Left lobe of liver (tissue), 2 donors: ENCODE data around the gene HOXC13. TPM values are rescaled to one million over a fixed set of nuclear protein-coding genes. Genes with fewer than 3 reads are reported as not detected.
A peak's percentile ranks its signal among the peaks of the same experiment; 100 is the strongest.

ENCODE experiments used
- ATAC-seq: fragments of 200-7000 bp; cut with Tn5 transposase; one replicate; pipeline ENCODE4 v1.9.1; 2020; ENCODE audit warnings: mild to moderate bottlenecking, moderate library complexity
- DNase-seq: peaks from one replicate; pipeline ENCODE4 v3.0.0-alpha.2; 2020; ENCODE audit warnings: low spot score
- total RNA-seq: library from RNA; stranded (reverse); gene quantifications from one replicate; pipeline ENCODE4 v1.2.1, GENCODE V29; 2021
- donor health status: DM: no; HTN: no; CAD: no; lungs with moderate emphysema.
- donor health status: DM: no; HTN: yes; CAD: no.

The HOXC13 gene
- total RNA-seq, 1 donor from 2014 or later, result not detected

DNA sequence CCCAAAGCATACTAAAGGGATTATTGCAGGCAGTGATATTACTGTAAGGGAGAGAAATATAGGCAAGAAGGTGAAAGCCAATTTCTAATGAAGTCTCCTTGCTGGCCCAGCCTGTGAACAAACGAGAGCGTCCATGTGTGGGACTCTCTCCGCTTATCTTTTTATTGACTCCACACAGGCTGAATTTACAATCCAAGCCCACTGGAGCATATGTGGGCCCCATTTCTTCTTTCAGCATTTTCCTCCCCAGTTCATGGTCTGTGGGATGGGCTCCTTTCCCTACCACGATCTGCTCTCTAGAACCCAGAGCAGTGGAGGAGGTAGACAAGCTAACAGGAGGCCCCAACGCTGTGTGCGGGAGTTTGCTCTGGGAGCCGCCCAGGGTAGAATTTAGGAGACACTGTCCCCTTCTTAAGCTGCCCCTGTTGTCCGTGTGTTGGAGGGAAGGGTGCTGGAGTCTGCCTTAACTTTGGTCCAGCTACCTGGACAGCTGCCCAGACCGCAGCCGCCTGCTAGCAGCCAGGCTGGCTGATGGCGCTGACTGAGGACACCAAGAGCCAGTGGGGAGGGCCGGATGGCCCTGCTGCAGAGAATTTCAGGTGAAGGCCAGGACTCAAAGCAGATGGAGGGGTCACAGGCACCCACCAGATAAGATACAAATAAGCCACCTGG lies 31.1 kb downstream of the HOXC13 start:
- ATAC-seq (peak; percentile 46), DNase-seq (no peak)

DNA sequence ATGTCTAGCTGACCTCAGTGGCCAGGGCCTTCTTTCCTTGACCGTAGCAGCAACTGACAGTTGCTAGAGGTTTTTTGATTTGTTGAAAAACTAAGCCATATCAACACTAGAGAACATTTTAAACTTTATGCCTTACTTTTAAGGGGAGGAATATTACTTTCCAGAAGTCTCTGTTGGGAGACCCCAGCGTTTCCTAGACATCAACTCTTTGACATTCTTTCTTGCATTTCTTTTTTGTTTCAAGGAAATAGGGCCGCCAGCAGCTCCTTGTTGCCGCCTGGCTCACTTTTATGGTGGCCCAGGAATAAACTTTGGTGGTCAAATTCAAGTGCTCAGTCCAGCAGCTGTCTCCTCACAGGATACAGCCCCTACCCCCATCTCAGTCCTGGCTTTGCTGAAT lies 31.8 kb downstream of the HOXC13 start:
- ATAC-seq (no peak), DNase-seq (no peak)

DNA sequence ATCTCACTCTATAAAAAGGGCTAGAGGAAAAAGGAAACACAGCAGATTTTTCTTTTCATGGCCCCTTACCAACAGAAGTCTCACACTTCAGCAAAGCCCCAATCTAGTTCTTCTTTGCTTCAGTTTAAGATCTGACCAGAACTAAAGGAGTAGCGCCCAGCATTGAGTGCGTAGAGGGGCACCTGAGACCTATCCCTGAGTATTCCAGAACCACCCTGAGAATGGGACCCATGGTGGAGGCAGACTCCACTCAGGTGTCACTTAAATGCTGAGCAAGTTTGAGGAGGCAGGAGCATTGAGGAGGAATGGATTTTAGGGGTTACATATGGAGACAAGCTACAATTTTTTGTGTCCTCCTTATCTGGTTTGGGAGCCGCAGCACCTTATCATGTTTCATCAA lies 32.5 kb downstream of the HOXC13 start:
- DNase-seq, result no peak
- ATAC-seq, result no peak

DNA sequence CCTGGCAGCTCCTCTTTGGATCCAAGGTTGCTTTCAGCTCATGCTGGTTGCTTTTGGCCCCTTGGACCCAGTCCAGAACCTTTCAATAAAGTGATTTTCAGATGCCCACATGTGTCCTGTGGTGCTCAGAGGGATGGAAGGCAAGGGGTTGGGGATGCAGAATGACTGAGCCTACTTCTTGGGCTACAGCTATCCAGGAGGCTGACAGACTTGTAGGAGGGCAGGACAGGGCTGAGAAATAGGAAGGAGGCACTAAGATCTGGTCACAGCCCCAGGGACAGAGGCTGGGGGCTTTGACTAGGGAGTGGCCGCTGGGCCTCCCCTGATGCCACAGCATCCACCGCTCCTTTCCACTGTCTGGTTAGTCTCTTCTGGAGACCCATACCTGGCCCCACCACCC lies 33.1 kb downstream of the HOXC13 start:
- no peak for DNase-seq
- ATAC-seq, result no peak

DNA sequence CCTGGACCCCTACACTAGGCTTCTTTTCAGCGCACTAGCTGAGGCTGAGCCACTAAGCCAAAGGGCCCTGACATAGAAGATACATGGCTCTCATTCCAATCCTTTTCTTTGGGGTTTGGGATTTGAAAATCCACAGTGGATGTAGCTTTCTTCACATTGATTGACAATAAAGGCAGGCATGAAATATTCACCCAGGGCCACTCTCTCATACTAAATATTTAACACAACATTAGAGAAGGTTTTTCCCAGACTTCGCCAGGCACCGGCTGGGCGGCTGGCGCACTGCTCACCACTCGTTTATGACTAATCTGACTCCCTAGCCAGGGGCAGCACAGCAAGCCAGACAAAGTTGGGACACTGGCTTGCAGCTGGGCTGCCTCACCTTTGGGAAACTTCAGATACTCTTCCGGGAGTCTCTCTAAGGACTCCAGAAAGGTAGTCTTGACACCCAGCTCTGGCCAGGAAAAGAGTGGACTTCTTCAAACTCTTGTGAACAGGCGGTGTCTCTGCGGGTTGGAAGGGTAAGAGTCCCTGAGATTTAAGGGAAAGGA lies 33.6 kb downstream of the HOXC13 start:
- DNase-seq, result no peak
- no peak for ATAC-seq

DNA sequence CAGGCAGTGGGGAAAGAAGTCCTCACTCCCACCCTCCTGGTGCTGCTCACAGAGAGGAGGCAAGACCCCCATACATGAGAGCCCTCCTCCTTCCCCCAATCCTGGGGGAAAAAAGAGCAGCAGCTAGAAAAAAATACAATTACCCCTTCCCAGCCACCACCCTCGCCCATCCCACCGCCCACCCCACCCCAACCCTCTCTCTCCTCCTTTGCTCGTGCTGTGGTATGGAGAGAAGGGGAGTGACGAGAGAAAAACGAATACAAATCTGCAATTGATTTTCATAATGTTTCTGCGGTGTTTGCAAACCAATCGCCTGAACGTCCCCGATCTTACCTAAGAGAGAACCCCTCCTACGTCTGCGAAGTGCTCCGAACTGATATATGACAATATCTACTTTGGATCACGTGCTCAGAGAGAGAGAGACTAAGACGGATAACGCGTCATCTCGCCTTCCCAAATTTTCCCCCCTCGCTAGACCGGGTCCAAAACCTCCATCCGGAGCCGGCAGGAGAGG lies 34.1 kb downstream of the HOXC13 start, which contains the start of gene HOXC11:
TSS of gene HOXC11 (plus strand) at position 405 of the 514 bp plus-strand sequence. CDS start 116 bp downstream, outside the sequence.
- no peak for ATAC-seq
- no peak for DNase-seq

DNA sequence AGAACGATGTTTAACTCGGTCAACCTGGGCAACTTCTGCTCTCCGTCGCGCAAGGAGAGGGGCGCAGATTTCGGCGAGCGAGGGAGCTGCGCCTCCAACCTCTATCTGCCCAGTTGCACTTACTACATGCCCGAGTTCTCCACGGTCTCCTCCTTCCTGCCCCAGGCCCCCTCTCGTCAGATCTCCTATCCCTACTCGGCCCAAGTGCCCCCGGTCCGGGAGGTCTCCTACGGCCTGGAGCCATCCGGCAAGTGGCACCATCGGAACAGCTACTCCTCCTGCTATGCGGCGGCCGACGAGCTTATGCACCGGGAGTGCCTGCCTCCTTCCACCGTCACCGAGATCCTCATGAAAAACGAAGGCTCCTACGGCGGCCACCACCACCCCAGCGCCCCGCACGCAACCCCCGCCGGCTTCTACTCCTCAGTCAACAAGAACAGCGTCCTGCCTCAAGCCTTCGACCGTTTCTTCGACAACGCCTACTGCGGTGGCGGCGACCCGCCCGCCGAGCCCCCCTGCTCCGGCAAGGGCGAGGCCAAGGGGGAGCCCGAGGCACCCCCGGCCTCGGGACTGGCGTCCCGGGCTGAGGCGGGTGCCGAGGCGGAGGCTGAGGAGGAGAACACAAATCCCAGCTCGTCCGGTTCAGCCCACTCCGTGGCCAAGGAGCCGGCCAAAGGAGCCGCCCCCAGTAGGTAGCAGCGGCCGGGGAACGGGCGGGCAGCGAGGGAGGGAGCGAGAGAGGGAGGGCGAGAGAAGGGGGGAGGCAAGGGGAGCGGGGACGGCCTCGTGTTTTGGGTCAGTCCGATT lies 34.8 kb downstream of the HOXC13 start:
- DNase-seq, result no peak
- no peak for ATAC-seq

DNA sequence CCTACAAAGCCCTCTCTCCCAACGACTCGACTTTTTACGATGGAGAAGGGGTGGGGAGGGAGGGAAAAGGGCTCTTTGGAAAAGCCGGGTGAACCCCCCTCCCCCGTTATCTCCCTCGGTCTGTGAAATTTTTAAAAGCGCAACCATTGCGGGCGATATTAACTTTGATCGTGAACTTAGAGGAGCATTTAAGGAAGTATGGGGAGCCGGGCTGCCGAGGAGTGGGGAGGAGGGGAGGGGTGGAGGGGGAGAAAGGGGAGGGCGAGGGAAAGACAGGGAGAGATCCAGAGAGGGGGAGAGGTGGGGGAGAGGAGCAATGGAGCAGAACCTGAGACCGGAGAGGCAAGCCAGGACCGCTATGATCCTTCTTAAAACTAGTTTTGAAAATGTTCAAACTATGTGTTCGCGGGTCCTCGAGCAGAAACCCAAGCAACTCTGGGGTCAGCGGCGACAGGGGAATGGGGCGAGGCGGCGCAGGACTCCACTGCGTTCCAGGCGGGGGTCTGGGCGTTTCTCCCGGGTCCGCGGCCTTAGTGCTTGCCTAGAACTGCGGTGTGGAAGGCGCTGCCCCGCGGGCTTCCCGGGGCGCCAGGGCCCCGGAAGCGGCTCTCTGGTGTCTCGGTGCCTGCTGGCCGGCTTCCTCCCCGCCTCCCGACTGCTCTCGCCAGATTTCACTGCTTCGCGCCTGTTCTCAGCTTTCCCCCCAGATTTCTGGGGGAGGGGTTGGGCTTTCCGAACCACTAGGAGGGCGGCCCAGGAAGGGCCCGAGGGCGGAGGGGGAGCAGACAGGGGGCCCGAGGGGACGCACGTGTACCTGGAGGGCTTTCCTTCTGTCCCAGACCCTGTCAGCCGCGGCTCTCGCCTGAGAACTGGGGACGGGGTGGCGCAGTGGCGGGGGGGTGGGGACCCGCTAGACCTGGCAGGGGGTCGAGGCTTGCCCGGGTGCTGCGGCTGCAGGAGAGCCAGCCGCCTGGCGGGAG lies 35.7 kb downstream of the HOXC13 start, which contains the start of gene HOTAIR:
TSS of gene HOTAIR (minus strand) at position 871 of the 980 bp plus-strand sequence.
- DNase-seq (no peak), ATAC-seq (peak; percentile 23)

DNA sequence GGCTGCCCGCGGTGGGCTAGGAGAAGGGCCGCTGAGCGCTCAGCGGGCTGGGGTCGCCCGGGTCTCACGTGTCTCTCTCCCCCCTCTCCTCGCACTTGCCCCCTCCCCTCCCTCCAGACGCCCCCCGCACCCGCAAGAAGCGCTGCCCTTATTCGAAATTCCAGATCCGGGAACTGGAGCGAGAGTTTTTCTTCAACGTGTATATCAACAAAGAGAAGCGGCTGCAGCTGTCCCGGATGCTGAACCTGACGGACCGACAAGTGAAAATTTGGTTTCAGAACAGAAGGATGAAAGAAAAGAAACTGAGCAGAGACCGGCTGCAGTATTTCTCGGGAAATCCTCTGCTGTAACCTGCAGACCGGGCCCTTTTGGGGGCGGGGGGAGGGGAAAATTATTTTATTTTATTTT lies 36.4 kb downstream of the HOXC13 start:
- ATAC-seq (no peak), DNase-seq (no peak)

DNA sequence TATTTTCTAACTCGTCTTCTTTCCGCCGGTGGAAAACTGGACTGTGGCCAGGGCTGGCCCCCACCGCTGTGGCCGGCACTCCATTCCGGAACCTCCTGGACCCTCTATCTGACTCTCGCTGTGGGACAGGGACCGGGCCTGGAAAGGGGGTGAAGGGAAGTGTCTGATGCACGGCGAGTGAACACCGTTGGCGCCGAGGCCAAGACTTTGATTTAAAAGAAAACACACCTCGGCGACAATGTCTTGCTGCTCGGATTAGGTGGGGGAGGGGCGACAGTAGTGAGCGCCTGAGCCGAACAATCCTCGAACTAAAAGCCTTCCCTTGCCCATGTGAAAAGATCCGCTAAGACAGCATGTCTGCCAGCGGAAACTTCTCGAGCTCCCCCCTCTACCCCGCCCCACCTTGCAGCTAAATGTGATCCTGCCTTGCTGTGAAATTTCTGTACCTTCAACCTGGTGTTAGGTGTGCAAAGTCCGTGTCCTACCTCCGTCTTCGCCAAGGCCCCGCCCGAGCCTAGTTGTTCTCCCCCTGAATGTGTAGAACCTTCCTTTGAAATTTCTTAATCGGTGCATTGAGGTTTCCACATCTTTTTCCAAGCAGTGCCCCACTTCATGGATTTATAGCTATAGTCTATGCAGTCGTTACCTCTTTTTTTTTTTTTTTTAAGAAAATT lies 37.0 kb downstream of the HOXC13 start:
- no peak for ATAC-seq
- DNase-seq, result no peak

DNA sequence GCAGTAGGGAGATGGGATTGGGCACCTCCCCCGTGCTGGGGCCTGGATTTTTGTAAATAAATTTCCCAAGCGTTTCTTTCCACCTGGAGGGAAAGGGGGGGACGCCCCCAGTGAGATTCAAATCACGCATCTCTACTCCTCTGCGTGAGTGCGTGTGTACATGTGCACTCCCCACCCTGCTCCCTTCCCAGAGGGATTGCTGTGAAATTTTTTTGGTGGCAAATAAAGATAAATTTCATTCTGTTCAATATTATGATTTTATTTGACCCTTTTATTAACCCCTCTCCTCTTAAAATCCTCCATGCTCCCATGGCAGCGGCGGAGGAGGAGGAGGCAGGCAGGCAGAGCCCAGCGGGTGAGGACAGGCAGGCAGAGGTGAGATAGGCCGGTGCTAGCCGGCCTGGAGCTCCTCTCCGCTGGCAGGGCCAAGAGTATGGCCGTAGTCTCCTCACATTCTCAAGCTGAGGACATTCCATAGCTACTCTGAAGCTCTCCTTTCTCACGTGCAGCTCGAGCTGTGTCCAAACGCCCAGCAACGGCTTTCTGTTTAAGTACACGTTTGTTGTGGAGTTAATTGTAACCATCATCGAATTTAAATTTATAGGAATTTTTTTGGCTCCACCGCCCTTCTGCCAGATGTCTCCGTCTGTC lies 37.7 kb downstream of the HOXC13 start:
- ATAC-seq (no peak), DNase-seq (no peak)

DNA sequence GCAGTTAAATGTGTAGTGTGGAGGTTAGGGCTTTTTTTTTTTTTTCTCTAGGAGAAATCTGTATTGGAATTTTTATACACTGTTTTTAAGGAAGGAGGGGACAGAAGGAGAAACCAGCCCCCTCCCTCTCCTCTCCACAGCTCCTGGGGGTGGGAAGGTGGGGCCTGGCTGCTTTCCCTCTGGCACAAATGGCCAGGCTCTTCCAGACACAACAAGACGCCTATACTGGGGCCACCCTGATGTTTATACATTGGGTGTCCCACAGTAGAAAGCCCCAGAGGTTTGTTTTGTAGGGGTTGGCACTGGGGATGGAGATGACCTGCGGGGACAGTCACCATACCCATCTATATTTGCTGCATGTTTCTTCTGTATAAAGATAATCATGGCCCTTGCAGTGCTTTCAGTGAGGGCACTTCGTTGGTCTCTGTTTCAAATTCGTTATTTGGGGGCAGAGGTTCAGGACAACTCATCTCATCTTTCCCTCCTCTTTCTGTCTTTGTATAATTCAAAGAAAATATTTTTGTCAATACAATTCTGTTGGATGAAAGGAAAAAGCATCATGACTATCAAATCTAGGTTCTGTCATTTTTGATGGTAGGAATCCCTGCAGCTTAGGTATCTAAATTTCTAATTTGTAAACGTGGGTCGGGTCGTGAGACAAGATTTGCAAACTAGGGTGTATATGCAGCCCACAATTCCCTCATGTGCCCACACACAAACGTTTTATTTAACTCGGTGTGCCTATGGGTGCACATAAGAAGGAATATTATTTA lies 38.4 kb downstream of the HOXC13 start:
- ATAC-seq, result no peak
- DNase-seq, result no peak

DNA sequence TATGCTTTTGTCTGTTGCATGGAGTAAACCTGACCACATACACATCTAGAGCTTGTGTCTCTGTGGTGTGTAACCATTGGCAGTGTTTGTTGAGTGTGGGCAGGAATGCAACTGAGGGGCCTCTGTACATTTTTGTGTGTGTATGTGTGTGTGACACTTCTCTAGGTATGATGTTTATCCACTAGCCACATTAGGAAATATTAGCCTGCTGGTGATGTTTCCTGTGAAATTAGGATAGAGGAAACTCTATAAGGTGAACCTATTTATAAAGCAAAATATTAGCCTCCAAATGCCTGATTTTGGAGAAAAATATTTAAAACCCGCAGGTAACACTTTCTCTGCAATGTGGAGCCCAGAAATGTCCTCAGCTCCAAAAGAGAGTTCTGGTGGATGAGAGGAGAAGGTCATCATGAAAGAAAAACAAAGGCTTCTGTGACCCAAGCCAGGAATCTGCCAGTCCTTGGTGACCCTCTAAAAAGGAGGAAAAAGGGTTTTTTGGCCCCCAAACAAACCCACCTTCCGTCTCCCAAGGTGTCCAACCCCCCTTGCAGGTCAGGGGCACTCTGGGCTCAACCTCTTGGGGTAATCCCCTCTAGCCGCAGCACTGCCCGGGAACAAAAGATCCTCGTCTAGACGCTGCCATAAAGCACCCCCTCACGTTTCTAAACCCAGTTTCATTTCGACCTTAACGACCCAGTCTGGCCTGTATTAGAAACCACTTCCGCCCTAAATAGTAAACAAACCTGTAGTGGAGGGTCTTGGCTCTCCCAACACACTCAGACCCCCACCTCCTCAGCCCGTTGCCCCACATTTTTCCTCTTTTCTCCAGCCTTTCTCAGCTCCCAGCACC lies 39.2 kb downstream of the HOXC13 start:
- DNase-seq (no peak), ATAC-seq (no peak)

DNA sequence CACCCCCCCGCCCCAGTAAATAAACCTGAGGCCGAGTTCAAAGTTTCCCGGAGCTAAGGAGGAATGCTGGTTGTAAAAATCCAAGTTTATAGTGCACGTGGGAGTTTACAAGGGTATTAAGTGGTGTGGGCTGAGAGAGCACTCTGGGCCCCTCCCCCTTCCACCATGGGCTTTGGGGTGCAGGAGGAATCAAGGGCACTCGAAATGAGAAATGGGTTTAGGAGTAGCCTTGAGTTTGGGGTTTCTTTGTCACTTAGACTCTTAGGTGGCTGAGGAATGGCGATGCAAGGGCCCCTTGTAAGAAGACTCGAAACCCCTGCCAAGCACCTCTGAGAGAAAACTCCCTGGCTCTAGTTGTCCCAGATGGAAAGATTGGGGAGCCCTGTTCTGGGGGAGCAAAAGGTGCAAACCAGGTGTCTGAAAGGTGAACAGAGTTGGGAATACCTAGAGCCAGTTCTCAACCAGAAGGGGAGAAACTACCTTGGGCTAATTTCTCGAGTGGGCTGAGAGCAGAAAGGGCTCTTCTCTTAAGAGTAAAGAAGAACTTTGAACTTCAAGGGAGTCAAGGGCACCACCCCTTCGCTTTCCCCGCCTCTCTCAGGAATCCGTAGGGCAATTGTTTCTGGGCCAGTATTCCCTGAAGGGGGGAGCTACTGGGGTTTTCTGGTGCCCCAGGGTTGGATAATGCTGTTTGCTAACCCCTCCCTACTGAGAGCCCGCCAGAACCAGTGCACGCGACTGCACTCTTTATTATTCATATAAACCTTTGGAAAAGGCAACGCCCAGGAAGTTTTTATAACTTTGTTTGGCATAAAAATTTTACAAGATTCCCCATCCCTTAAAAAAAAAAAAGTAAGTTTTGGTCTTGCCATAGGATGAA lies 40.1 kb downstream of the HOXC13 start:
- DNase-seq (no peak), ATAC-seq (no peak)

DNA sequence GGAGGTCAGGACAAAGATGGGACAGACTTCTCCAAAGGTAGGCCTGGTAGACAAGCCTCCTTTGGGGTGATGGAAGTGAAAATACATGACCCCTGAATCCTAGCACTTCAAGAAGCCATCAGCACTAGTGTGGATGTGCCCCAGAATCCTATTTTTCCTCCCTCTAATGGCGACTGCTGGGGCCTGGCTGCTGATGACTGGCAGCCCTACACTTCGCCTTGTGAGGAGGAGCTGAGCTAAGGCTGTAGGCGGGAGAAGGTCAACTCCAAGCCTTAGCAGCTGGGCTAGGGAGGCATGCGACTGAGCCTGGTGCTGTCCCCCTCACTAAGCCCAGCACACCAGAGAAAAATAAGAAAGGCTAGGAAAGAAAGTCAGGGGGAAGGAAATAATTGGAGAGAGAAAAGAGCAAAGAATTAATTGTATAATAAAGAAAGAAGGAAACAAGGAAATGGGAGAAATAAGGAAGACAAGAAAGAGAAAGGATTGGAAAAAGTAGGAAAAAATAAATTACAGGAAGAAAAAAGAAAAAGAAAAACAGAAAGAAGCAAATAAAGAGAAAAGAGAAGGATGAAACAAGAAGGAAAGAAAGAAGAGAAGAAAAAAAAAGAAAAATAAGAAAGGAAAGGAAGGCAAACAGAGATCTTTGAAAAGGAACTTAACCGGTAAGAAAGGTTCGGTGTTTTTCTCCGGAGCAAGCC lies 41.6 kb downstream of the HOXC13 start:
- ATAC-seq (no peak), DNase-seq (no peak)
